GM19193 (cell line): ENCODE measurements around the gene C9orf43.

ENCODE experiments used
- POLR2A ChIP-seq: IDR thresholded peaks from 4 replicates; pipeline ENCODE4 v1.6.1; 2011; ENCODE audit not compliant: insufficient read depth, insufficient read length; ENCODE audit errors: extremely low read depth

C9orf43 gene

GRCh38 chr9:113380869-113381378 lies 29.6 kb upstream of the C9orf43 start:
- TF ChIP-seq POLR2A = no peak

- TF ChIP-seq POLR2A = no peak
These were observed 28.6 kb upstream of the C9orf43 start for GRCh38 chr9:113381909-113382411.

GRCh38 chr9:113386571-113387393 lies 23.8 kb upstream of the C9orf43 start:
- TF ChIP-seq POLR2A = no peak

GRCh38 chr9:113387560-113388230 lies 22.9 kb upstream of the C9orf43 start:
- TF ChIP-seq POLR2A = no peak

- no peak for TF ChIP-seq POLR2A
These were observed 21.7 kb upstream of the C9orf43 start for GRCh38 chr9:113388833-113389232.

GRCh38 chr9:113389451-113389850 lies 21.1 kb upstream of the C9orf43 start:
- TF ChIP-seq POLR2A = no peak

- no peak for TF ChIP-seq POLR2A
These were observed 20.2 kb upstream of the C9orf43 start for GRCh38 chr9:113390192-113390960.

GRCh38 chr9:113391917-113392316 lies 18.6 kb upstream of the C9orf43 start:
- no peak for TF ChIP-seq POLR2A

GRCh38 chr9:113393281-113393680 lies 17.3 kb upstream of the C9orf43 start:
- no peak for TF ChIP-seq POLR2A

GRCh38 chr9:113395000-113395861 lies 15.3 kb upstream of the C9orf43 start:
- TF ChIP-seq POLR2A = no peak

GRCh38 chr9:113397203-113397631 lies 13.3 kb upstream of the C9orf43 start:
- no peak for TF ChIP-seq POLR2A

GRCh38 chr9:113398796-113399195 lies 11.8 kb upstream of the C9orf43 start:
- TF ChIP-seq POLR2A = no peak

GRCh38 chr9:113399646-113400200 lies 10.8 kb upstream of the C9orf43 start:
- TF ChIP-seq POLR2A = no peak
